Measurements from ENCODE around the gene NHEJ1. TPM values are rescaled to one million over a fixed set of nuclear protein-coding genes. Genes with fewer than 3 reads are reported as not detected.

The NHEJ1 gene
- total RNA-seq, 3 donors from 2014 or later = 13.4 to 19.8 (median 17.6) TPM

DNA sequence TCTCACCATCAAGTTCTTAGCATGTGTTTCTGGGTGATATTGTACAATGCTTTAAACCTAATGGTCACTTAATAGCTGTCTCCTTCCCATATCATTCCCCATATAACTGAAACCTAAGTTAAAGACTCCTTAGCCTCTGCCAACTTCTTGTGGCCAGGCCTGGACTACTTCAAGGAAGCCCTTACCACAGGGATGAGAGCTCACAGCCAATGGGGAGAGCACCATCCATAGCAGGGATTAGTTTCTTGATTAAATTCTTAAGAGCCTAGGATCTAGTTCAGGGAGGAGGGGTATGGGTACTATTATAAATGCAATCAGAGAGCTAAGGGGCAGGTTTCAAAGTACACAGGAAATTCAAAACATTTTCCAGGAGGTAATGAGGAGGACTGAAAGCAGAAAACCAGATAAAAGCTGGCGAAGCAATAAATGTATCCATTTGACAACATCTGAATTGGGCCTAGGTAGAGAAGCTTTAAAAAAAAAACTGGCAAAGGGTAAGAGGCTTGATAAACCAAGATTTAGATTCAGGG, 65.1 kb downstream of the NHEJ1 start:
- intact Hi-C loops (cut with DNase I; ENCODE audit: low total_unique reads) = no loop called here
- no peak overlapping the region for H3K27ac ChIP-seq

DNA sequence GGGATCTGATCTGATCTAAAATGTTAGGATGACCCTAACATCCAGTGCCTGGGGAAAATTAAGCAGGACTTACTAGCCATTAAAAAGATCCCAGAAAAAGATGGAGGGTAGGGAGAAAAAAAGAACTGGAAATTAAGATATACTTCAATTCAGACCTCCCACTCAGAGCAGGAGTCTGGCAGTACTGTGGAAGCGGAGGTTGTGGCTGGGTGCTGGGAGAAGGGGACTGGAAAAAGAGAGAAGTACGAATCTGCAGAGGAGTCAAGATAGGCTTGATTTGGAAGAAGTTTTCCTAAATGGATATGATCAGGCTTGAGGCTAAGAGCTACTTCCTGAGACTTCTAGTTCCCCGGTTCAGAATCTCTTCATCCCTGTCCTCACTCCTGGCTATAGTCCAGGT, 66.4 kb downstream of the NHEJ1 start:
- no peaks in the 10 kb centered on the region for H3K27me3 ChIP-seq
- H3K4me3 ChIP-seq = no peak overlapping the region
- no peaks in the 10 kb centered on the region for H3K36me3 ChIP-seq
- H3K4me1 ChIP-seq = no peaks in the 10 kb centered on the region
- no peak for DNase-seq (ENCODE audit: low spot score in 2 of 2)
- TF ChIP-seq, protein P1, sequence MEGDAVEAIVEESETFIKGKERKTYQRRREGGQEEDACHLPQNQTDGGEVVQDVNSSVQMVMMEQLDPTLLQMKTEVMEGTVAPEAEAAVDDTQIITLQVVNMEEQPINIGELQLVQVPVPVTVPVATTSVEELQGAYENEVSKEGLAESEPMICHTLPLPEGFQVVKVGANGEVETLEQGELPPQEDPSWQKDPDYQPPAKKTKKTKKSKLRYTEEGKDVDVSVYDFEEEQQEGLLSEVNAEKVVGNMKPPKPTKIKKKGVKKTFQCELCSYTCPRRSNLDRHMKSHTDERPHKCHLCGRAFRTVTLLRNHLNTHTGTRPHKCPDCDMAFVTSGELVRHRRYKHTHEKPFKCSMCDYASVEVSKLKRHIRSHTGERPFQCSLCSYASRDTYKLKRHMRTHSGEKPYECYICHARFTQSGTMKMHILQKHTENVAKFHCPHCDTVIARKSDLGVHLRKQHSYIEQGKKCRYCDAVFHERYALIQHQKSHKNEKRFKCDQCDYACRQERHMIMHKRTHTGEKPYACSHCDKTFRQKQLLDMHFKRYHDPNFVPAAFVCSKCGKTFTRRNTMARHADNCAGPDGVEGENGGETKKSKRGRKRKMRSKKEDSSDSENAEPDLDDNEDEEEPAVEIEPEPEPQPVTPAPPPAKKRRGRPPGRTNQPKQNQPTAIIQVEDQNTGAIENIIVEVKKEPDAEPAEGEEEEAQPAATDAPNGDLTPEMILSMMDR (IDR thresholded peaks at IDR 0.05) = no peak
- TF ChIP-seq POLR2AphosphoS5 (IDR thresholded peaks at IDR 0.05) = no peak
- no peak for TF ChIP-seq POLR2A (IDR thresholded peaks at IDR 0.05)
- no peaks in the 10 kb centered on the region for H3K9me3 ChIP-seq
- H3K27ac ChIP-seq = no peak overlapping the region
- intact Hi-C loops (cut with DNase I; ENCODE audit: low total_unique reads) = no loop called here

More for the DNA sequence above, 65.1 kb downstream of the NHEJ1 start:
- H3K9me3 ChIP-seq = no peaks in the 10 kb centered on the region
- no peaks in the 10 kb centered on the region for H3K36me3 ChIP-seq
- no peak for TF ChIP-seq POLR2A (IDR thresholded peaks at IDR 0.05)
- TF ChIP-seq POLR2AphosphoS5 (IDR thresholded peaks at IDR 0.05) = no peak
- TF ChIP-seq, protein P1 (IDR thresholded peaks at IDR 0.05) = no peak
- DNase-seq (ENCODE audit: low spot score in 2 of 2) = no peak
- H3K27me3 ChIP-seq = no peaks in the 10 kb centered on the region
- no peak overlapping the region for H3K4me3 ChIP-seq
- H3K4me1 ChIP-seq = no peaks in the 10 kb centered on the region

DNA sequence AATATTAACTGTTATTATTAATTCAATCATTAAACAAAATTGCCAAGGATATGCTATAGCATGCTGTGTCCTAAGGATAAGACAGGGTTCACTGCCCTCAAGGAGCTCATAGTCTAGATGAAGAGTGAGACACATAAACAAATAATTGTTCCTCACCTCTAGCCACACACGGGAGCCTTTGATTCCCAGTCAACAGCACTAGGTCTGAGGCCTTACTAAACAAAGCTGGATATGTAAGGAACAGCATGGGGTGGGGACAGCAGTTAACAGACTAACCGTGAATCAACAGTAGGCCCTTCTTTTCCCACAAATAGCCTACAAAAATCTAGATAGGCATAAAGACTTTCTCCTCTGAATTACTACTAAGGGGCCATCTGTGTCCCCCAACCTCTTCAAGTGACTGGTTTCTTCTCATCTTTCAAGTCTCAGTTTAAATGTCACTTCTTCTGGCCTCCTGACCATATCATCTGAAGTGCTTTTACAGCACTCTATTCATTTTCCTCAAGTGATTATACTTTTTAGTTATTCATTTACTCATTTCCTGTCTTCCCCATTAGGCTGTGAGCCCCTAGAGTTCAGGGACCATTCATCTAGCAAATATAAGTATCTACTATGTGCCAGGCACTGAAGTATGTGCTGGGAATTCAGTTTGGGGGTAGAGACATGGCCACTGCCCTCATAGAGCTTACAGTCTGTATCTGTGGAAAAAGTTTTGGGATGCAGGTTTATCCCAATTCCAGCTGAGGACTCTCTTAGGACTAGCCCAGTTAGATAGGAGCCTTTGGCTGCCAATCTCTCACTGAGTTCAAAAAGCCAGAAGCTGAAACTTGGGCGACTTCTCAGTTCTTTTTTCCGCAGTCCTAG, 69.9 kb downstream of the NHEJ1 start:
- intact Hi-C loops (cut with DNase I; ENCODE audit: low total_unique reads) = no loop called here
- Histone ChIP-seq H3K4me3 (no peak overlapping the region), H3K27ac (no peak overlapping the region), H3K4me1 (no peaks in the 10 kb centered on the region), H3K36me3 (no peaks in the 10 kb centered on the region), H3K9me3 (no peaks in the 10 kb centered on the region), H3K27me3 (no peaks in the 10 kb centered on the region)
- DNase-seq (ENCODE audit: low spot score in 2 of 2) = no peak
- TF ChIP-seq, protein P1 (IDR thresholded peaks at IDR 0.05) = no peak
- TF ChIP-seq POLR2AphosphoS5 (IDR thresholded peaks at IDR 0.05) = no peak
- no peak for TF ChIP-seq POLR2A (IDR thresholded peaks at IDR 0.05)

DNA sequence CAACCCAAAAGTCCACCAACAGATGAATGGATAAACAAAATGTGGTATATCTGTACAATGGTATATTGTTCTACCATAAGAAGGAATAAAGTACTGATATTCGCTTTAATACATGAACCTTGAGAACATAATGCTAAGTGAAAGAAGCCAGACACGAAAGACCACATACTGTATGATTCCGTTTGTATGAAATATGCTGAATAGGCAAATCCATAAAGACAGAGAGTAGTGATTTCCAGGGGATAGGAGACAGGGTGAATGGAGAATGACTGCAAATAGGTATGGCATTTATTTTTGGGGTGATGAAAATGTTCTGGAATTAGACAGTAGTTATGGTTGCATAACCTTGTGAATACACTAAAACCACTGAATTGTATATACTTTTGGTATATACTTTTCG, 71.3 kb downstream of the NHEJ1 start:
- intact Hi-C loops (cut with DNase I; ENCODE audit: low total_unique reads) = no loop called here
- no peak for DNase-seq (ENCODE audit: low spot score in 2 of 2)
- H3K27me3 ChIP-seq = no peaks in the 10 kb centered on the region
- H3K4me3 ChIP-seq = no peak overlapping the region
- H3K27ac ChIP-seq = no peak overlapping the region
- TF ChIP-seq, protein P1 (IDR thresholded peaks at IDR 0.05) = no peak
- TF ChIP-seq POLR2AphosphoS5 (IDR thresholded peaks at IDR 0.05) = no peak
- TF ChIP-seq POLR2A (IDR thresholded peaks at IDR 0.05) = no peak
- H3K36me3 ChIP-seq = no peaks in the 10 kb centered on the region
- no peaks in the 10 kb centered on the region for H3K9me3 ChIP-seq
- no peaks in the 10 kb centered on the region for H3K4me1 ChIP-seq

DNA sequence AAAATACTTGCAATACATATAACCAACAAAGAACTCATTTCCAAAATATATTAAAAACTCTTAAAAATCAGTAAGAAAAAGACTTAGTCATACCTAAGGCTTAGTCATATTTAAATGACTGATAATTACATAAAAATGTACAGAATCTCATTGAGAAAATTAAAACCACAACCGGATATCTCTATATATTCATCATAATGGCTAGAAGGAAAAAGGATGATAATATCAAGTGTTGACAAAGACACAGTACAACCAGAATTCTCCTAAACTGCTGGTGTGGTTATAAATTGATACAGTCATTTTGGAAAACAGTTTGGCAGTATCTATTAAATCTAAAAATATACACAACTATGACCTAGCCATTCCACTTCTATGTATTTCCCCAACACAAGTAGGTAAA, 72.8 kb downstream of the NHEJ1 start:
- DNase-seq (ENCODE audit: low spot score in 2 of 2) = no peak
- no peaks in the 10 kb centered on the region for H3K4me1 ChIP-seq
- H3K36me3 ChIP-seq = no peaks in the 10 kb centered on the region
- intact Hi-C loops (cut with DNase I; ENCODE audit: low total_unique reads) = no loop called here
- no peak overlapping the region for H3K27ac ChIP-seq
- H3K9me3 ChIP-seq = no peaks in the 10 kb centered on the region
- TF ChIP-seq POLR2AphosphoS5 (IDR thresholded peaks at IDR 0.05) = no peak
- no peak for TF ChIP-seq POLR2A (IDR thresholded peaks at IDR 0.05)
- TF ChIP-seq, protein P1 (IDR thresholded peaks at IDR 0.05) = no peak
- no peak overlapping the region for H3K4me3 ChIP-seq
- H3K27me3 ChIP-seq = no peaks in the 10 kb centered on the region
